Uterus (tissue), 2 donors: ENCODE measurements around the gene KCNQ1.

Experiments used
- CTCF ChIP-seq, 4 experiments: fragments of 200-600 bp in 2 of 4; fragments of 450-650 bp in 2 of 4; sonication (generic) in 2 of 4; IDR thresholded peaks; one replicate each; pipeline ENCODE4 v1.5.1; 2016 to 2019; ENCODE audit warnings: antibody characterized with exemption in 4 of 4, mild to moderate bottlenecking in 2 of 4, moderate library complexity in 1 of 4
- POLR2A ChIP-seq, 2 donors: fragments of 450-650 bp; IDR thresholded peaks; one replicate each; pipeline ENCODE4 v1.6.1; 2016; ENCODE audit warnings: antibody characterized with exemption in 2 of 2, mild to moderate bottlenecking in 1 of 2, moderate library complexity in 1 of 2

GRCh38 chr11:2549080-2549479 lies 104.3 kb downstream of the KCNQ1 start:
- no peak for TF ChIP-seq CTCF (IDR thresholded peaks at IDR 0.05)
- no peak for TF ChIP-seq POLR2A (IDR thresholded peaks at IDR 0.05)
